GM18867 (cell line): Measurements from ENCODE around the gene SHISAL1.

Experiments
- ATAC-seq: cut with Tn5 transposase; IDR thresholded peaks from one replicate; pipeline ENCODE4 v1.9.1; 2021; ENCODE audit warnings: mild to moderate bottlenecking, moderate library complexity; ENCODE audit not compliant: unreplicated experiment

Gene SHISAL1

GRCh38 chr22:44281768-44282637, 30.7 kb downstream of the SHISAL1 start:
- no peak for ATAC-seq

- ATAC-seq = no peak
Measured at GRCh38 chr22:44280665-44281188, 32.0 kb downstream of the SHISAL1 start.

GRCh38 chr22:44279069-44279360, 33.7 kb downstream of the SHISAL1 start:
- ATAC-seq = no peak

DNA sequence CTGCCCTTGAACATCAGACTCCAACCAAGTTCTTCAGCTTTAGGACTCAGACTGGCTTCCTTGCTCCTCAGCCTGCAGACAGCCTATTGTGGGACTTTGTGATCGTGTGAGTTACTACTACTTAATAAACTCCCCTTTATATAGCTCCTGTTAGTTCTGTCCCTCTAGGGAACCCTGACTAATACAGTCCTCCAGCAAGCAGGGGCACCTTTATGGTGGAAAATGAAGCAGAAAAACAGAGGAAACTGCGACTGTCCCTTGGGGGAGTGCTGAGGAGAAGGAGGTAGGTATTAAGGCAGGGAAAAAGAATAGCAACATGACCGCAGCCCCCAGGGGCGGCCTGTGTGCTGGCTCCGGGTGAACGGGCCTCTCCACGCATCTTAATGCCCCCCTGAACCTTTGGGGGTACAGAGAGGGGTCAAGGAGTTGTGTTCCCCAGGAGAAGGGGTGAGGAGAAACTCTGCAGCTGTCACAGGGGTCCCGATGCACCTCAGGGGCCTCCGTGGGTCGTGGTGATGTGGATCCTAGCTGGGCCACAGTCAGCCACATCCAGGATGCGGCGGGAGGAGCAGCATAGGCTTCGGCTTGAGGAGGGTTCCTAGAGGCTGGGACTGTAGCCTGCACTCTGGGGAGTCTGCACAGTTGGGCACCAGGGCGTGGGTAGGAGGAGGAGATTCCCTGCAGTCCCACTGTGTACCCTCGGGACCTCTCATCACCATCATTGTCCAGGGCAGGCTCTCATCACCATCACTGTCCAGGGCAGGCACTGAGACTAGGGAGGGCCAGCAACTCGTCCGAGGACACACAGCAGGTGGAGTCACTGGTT, 34.3 kb downstream of the SHISAL1 start:
- ATAC-seq = no peak

DNA sequence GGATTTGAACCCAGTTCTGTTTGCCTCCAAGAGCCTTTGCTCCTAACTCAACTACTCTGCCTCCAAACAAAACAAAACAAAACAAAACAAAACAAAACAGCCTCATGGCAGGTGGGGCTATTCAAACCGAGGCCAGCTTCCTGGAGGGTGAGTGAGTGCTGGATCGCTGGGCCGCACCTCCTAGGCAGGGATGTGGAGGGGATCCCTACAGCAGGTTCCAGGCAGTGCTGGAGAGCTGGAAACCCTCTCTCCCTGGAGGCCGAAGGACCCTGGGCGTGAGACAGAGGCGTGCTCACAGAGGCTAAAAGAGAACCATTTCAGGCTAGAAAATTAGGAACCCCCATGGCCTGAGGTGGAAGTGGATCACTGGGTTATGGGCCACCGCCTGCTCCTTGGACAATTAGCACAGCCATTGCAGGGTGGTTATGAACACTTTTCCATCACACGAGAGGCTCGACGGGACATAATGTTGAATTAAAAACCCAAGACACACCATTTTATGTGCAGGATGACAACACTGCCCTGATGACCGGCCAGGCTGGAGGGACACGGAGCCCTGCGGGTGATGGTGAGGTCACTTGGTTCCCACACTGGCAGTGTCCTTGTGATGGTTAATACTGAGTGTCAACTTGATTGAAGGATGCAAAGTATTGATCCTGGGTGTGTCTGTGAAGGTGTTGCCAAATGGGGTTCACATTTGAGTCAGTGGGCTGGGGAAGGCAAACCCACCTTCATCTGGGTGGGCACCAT, 35.2 kb downstream of the SHISAL1 start:
- no peak for ATAC-seq

GRCh38 chr22:44276706-44277356, 35.9 kb downstream of the SHISAL1 start:
- no peak for ATAC-seq

DNA sequence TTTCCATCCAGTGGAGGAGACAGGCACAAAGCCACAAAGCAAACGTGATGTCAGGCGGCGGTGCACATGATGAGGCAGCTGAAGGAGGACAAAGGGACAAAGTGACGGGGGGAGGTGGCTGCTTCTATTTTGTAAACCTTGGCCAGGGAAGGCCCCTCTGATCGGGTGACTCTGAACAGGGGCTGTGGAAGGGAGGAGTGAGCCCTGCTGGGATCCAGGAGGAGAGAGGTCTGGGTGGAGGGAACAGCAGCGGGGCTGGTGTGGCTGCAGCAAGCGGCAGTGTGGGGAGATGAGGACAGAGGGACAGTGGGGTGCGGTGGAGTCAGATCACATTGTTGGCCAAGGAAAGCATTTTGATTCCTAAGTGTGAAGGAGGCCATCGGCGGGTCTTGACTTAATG, 36.7 kb downstream of the SHISAL1 start:
- no peak for ATAC-seq

DNA sequence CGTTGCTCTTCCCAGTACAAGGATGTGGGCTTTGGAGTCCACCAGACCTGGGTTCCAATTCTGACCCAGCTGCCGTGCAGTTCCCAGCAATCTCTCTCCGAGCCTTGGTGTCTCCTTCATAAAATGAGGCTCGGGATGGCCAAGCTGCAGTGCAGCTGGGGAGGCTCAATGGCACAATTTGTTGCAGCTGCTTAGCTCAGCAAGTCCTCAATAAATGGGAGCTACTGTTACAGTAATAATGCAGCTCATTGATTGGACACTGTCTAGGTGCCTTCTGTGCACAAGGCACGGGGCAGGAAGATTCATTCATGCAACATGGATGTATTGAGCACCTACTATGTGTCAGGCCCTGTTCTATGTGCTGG, 37.1 kb downstream of the SHISAL1 start:
- ATAC-seq = no peak

GRCh38 chr22:44274918-44275630, 37.7 kb downstream of the SHISAL1 start:
- ATAC-seq = no peak

DNA sequence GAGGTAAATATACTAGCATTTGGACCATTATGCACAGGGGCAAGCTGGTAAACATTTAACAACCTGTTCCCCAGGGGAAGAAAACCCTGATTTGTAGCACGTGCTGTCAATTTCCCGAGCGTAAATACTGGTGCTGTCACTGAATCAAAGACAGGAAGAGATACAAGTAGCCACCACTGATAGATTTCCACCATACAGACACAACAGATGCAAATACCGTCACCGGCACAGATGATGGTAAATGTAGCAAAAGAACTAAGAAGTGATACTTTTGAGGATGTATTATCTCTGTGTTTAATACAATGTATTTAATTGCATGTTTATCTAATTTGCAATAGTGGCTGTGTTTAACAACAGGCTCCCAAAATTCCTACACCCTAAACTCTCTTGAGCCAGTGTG, 39.6 kb downstream of the SHISAL1 start:
- ATAC-seq = no peak

DNA sequence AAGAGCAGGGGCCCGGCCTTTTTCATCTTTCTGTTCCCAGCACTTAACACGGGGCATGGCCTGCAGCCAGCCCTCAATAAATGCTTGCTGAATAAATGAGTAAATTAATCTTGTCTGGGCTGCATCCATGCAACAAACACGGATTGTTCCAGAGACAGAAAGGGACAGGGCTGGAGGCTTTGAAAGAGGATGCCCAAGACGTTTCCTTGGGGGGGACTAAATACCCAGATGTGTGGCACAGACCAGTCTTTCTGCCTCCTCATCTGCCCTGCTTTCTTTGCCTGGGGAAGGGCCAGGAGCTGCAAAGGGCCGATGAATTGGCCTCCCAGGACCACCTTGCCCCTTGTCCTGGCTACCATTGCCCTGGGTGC, 40.4 kb downstream of the SHISAL1 start:
- ATAC-seq = no peak

DNA sequence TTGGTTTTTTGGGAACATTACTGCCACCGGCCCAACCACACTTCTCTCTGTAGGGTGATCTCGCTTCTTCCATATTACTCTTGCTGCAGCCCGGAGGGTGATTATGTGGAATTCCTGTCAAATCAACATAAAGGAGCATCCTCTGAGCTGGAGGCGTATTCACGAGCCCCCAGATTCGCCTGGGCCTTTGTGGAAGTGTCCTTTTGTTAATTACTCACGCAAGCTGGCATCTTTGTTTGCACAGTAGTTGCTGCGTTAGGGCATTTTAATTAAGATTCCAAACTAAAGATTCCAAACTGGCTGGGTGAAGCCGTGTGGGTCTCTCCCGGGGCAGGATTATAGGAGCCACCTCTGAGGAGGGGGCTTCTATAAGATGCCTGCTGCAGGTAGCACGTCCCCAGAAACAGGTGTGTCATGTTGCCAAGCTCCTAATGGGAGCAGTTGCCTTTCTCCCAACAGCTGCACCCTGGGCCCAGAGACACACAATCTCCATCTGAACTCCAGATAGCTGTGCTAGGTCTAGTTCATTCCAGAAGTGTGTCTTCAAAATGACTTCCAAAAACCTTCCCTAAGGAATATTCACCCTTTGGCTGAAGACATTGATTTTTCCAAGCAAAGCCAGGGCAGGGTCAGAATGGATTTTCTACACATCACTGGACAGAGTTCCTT, 40.9 kb downstream of the SHISAL1 start:
- no peak for ATAC-seq

GRCh38 chr22:44271010-44271500, 41.7 kb downstream of the SHISAL1 start:
- ATAC-seq = no peak

DNA sequence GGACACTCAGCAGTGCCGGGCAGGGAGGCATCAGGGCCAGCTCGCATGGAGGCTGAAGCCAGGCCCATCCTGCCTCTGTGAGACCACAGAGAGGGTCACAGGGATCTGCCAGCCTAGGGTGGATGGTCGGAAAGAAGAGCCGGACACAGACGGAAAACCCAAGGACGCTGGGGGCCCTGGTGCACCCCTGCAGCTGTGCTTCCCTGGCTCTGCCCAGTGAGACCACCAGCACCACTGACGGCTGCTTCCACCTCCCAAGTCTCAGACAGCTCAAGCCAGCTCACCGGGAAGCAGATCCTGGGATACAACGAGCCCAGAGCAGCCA, 42.2 kb downstream of the SHISAL1 start:
- ATAC-seq = no peak

DNA sequence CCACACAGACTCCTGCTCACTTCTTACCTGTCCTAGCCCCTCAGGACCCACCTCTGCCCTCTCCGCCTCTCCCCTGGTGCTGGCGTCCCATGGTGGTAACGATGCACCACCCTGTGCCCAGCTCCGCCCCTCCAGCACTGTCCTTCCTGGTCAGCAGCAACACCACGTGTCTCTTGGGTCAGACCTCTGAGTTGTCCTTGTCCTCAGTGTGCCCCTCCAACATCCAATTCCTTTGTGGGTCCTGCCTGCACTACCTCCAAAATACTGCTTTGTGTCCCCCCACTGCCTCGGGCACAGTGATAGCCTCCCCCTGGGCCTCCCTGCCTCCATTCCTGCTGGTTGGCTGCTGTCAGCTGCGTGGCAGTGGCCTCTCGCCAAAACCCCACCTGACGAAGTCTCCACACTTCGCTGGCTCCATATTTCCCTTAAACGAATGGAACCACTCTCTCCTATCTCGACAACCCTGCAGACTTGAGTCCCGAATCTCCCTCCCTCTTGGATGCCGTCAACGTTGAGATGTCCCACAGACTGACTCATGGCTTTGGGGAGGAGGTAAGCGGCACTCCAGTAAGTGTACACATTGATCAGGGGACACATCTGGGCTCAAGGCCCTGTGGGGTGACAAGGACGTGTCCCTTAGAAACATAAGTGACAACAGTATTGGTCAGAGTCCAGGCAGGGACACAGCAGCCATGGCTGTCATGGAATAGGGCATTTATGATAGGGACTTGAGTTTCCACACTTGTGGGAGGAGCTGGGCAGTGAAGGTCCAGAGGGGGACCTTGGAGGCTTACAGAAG, 42.8 kb downstream of the SHISAL1 start:
- ATAC-seq = no peak

- ATAC-seq = no peak
Measured at GRCh38 chr22:44269117-44269498, 43.6 kb downstream of the SHISAL1 start.

- no peak for ATAC-seq
Measured at GRCh38 chr22:44268431-44269116, 44.2 kb downstream of the SHISAL1 start.

DNA sequence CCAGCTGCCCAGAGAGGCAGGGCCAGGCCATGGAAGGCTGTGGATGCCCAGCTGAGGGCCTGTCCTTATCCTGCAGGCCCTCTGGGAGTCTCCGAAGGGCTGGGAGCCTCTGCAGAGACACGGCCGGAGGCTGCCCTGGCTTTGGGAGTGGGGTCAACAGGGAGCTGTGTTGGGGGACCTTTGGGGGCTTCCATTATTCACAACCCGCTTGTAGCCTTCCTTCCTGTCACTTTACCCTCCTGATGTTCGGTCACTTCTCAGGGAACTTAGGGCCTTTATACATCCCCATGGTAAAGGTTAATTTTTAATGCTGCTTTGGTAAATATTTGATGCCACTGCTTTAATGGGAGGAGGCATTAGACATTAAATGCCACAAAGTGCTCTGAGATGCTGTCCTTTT, 44.9 kb downstream of the SHISAL1 start:
- ATAC-seq = no peak
